Left cardiac atrium (tissue), 4 donors: Measurements from ENCODE around the gene AJAP1. TPM values are rescaled to one million over a fixed set of nuclear protein-coding genes. Genes with fewer than 3 reads are reported as not detected.
"Not testable (repeated sequence)": the region's sequence is repeated elsewhere in the genome, so short reads cannot be mapped to it uniquely, and the experiment has no call there.

ENCODE experiments used
- ATAC-seq, 2 donors: fragments of 200-7000 bp; cut with Tn5 transposase; one replicate each; pipeline ENCODE4 v1.9.1; 2020; ENCODE audit warnings: mild to moderate bottlenecking in 2 of 2, moderate library complexity in 2 of 2
- DNase-seq: peaks from one replicate; pipeline ENCODE4 v3.0.0-alpha.2; 2020
- intact Hi-C, 2 donors: fragments of 100-400 bp; cut with DNase I; formaldehyde crosslinking; loops; one replicate each; pipeline versions ENCODE4 v1.14.1 to v1.15.1; 2022 to 2023
- total RNA-seq, 2 donors: library from RNA; stranded (reverse); fragmentation: NEBNext Ultra II Directional; extraction: Animal tissue kit (Norgen Biotek cat#: 25700); gene quantifications; one replicate each; pipeline ENCODE4 v1.2.1, GENCODE V29; 2021
- donor health status: DM: no; HTN: yes; CAD: no.
- donor health status: DM: no; HTN: yes; CAD: no; lungs with severe emphysema.
- donor health status: DM: yes; HTN: yes; CAD: no.
- donor health status: Dilated cardiomyopathy.

AJAP1 gene
- total RNA-seq, 2 donors from 2014 or later: 0.10 to 0.56 TPM

GRCh38 chr1:4654764-4655673 lies 610 bp downstream of the AJAP1 start:
- intact Hi-C loops: loop anchor here (5.0 to 10.0 kb wide), 4 partner anchors 740 to 1320 kb away; no protein-coding TSS in a partner anchor
- ATAC-seq: no peak
- DNase-seq: no peak

GRCh38 chr1:4655674-4656532 lies 1.5 kb downstream of the AJAP1 start:
- intact Hi-C loops: loop anchor here (5.0 to 10.0 kb wide), 4 partner anchors 741 to 1319 kb away; no protein-coding TSS in a partner anchor
- DNase-seq (peak; percentile 64), ATAC-seq (peak; percentile 66 to 71)

- intact Hi-C loops: loop anchor here (5.0 to 10.0 kb wide), 4 partner anchors 742 to 1318 kb away; no protein-coding TSS in a partner anchor
- ATAC-seq: no peak
- DNase-seq: no peak
These were observed 2.2 kb downstream of the AJAP1 start for GRCh38 chr1:4656533-4657140.

GRCh38 chr1:4657244-4657789 lies 2.9 kb downstream of the AJAP1 start:
- intact Hi-C loops: loop anchor here (5.0 to 10.0 kb wide), 4 partner anchors 743 to 1317 kb away; no protein-coding TSS in a partner anchor
- DNase-seq (no peak), ATAC-seq (no peak)

- DNase-seq: no peak
- intact Hi-C loops: loop anchor here (5.0 to 10.0 kb wide), 4 partner anchors 743 to 1317 kb away; no protein-coding TSS in a partner anchor
- no peak for ATAC-seq
These were observed 3.6 kb downstream of the AJAP1 start for GRCh38 chr1:4657960-4658541.

GRCh38 chr1:4658643-4659628 lies 4.5 kb downstream of the AJAP1 start:
- intact Hi-C loops: loop anchor here (5.0 to 10.0 kb wide), 4 partner anchors 744 to 1316 kb away; no protein-coding TSS in a partner anchor
- ATAC-seq: no peak

GRCh38 chr1:4660917-4661594 lies 6.6 kb downstream of the AJAP1 start:
- intact Hi-C loops: no loop called here
- DNase-seq: no peak
- ATAC-seq: no peak

More at GRCh38 chr1:4658643-4659628, 4.5 kb downstream of the AJAP1 start:
- DNase-seq: no peak

GRCh38 chr1:4661595-4661917 lies 7.1 kb downstream of the AJAP1 start:
- ATAC-seq (no peak), DNase-seq (no peak)
- intact Hi-C loops: no loop called here

GRCh38 chr1:4662168-4662567 lies 7.8 kb downstream of the AJAP1 start:
- intact Hi-C loops: no loop called here
- ATAC-seq: no peak
- DNase-seq: no peak

DNA sequence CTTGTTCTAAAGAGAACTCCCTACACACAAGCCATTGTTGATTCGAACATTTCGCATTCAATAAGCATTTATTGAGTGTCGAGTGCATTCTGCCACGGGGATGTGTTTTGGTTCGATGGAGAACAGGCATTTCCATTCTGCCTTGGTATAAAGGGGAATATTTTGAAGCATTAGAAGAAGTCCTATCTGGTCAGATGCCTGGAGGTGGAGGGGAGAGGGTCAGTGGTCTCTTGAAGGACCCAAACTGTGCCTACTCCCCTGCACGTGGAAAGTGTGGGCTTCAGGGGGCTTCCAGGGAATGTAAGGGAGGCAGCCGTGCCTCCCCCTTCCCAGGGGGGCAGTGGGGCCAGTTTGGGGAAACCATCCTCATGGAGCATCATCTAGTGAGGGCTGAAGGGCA lies 8.3 kb downstream of the AJAP1 start:
- ATAC-seq: no peak
- intact Hi-C loops: no loop called here

GRCh38 chr1:4664095-4664494 lies 9.7 kb downstream of the AJAP1 start:
- intact Hi-C loops: no loop called here
- no peak for ATAC-seq
- DNase-seq: no peak

More for the DNA sequence above, 8.3 kb downstream of the AJAP1 start:
- DNase-seq: no peak

- intact Hi-C loops: no loop called here
- DNase-seq: no peak
- no peak for ATAC-seq
These were observed 10.2 kb downstream of the AJAP1 start for GRCh38 chr1:4664606-4665005.

- intact Hi-C loops: no loop called here
- ATAC-seq: no peak
- no peak for DNase-seq
These were observed 11.0 kb downstream of the AJAP1 start for GRCh38 chr1:4665456-4665855.

DNA sequence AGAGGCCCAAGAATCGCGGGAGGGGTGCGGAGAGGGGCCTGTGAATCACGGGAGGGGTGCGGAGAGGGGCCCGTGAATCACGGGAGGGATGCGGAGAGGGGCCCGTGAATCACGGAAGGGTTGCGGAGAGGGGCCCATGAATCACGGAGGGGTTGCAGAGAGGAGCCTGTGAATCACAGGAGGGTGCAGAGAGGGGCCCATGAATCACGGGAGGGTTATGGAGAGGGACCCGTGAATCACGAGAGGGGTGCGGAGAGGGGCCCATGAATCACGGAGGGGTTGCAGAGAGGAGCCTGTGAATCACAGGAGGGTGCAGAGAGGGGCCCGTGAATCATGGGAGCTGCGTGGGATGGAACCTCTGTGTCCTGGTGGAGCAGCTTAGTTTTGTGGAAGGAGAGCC lies 12.3 kb downstream of the AJAP1 start:
- ATAC-seq, DNase-seq, intact Hi-C loops: not testable (repeated sequence)

GRCh38 chr1:4668743-4669700 lies 14.6 kb downstream of the AJAP1 start:
- ATAC-seq: no peak
- intact Hi-C loops: no loop called here
- no peak for DNase-seq

- ATAC-seq (no peak), DNase-seq (no peak)
- intact Hi-C loops: no loop called here
These were observed 15.9 kb downstream of the AJAP1 start for GRCh38 chr1:4670265-4670664.
